Daoy (cell line): ENCODE data around the gene PRF1. TPM values are rescaled to one million over a fixed set of nuclear protein-coding genes. Genes with fewer than 3 reads are reported as not detected.
"Not testable (repeated sequence)": the region's sequence is repeated elsewhere in the genome, so short reads cannot be mapped to it uniquely, and the experiment has no call there.

Experiments
- DNase-seq: peaks from one replicate; pipeline ENCODE4 v3.0.0-alpha.2; 2015; ENCODE audit warnings: low read depth
- total RNA-seq: library from RNA; depleted of rRNA; stranded (reverse); fragments of >200 nt; shearing (Covaris generic); gene quantifications from 2 replicates; pipeline ENCODE4 v1.2.3, GENCODE V29; 2014; rRNA removed

Gene PRF1
- total RNA-seq: not detected in 2 replicates

- DNase-seq: no peak
Observed at GRCh38 chr10:70602665-70603448, at the start of gene PRF1. Gene PRF1, minus strand, starts transcription at chr10:70602741. Its CDS starts 1,839 bp downstream, at chr10:70600902.

- no peak for DNase-seq
Observed at GRCh38 chr10:70651661-70652060, 49.1 kb upstream of the PRF1 start.

GRCh38 chr10:70650718-70651117 lies 48.2 kb upstream of the PRF1 start:
- DNase-seq: no peak

GRCh38 chr10:70650104-70650503 lies 47.6 kb upstream of the PRF1 start:
- no peak for DNase-seq

GRCh38 chr10:70649526-70649925 lies 47.0 kb upstream of the PRF1 start:
- peak; percentile 57 for DNase-seq

- DNase-seq: no peak
Observed at GRCh38 chr10:70648427-70648826, 45.9 kb upstream of the PRF1 start.

GRCh38 chr10:70647086-70647485 lies 44.5 kb upstream of the PRF1 start:
- no peak for DNase-seq

GRCh38 chr10:70644959-70645358 lies 42.4 kb upstream of the PRF1 start:
- not testable (repeated sequence) for DNase-seq

GRCh38 chr10:70643272-70643671 lies 40.7 kb upstream of the PRF1 start:
- not testable (repeated sequence) for DNase-seq

GRCh38 chr10:70639640-70640383 lies 37.3 kb upstream of the PRF1 start:
- not testable (repeated sequence) for DNase-seq

GRCh38 chr10:70634515-70634914 lies 32.0 kb upstream of the PRF1 start:
- not testable (repeated sequence) for DNase-seq

GRCh38 chr10:70634011-70634410 lies 31.5 kb upstream of the PRF1 start:
- DNase-seq: peak; percentile 57

- not testable (repeated sequence) for DNase-seq
Observed at GRCh38 chr10:70631735-70632134, 29.2 kb upstream of the PRF1 start.

- no peak for DNase-seq
Observed at GRCh38 chr10:70629338-70629737, 26.8 kb upstream of the PRF1 start.

- no peak for DNase-seq
Observed at GRCh38 chr10:70626056-70626455, 23.5 kb upstream of the PRF1 start.

GRCh38 chr10:70622981-70623844 lies 20.7 kb upstream of the PRF1 start:
- DNase-seq: no peak

- no peak for DNase-seq
Observed at GRCh38 chr10:70622541-70622940, 20.0 kb upstream of the PRF1 start.

GRCh38 chr10:70621503-70622078 lies 19.1 kb upstream of the PRF1 start:
- no peak for DNase-seq

- no peak for DNase-seq
Observed at GRCh38 chr10:70620020-70620289, 17.4 kb upstream of the PRF1 start.

- peak; percentile 34 for DNase-seq
Observed at GRCh38 chr10:70619271-70620019, 16.9 kb upstream of the PRF1 start.

- DNase-seq: no peak
Observed at GRCh38 chr10:70618663-70619062, 16.1 kb upstream of the PRF1 start.
